ENCODE data around the gene SEPTIN8. TPM values are rescaled to one million over a fixed set of nuclear protein-coding genes. Genes with fewer than 3 reads are reported as not detected.

The SEPTIN8 gene
- polyA plus RNA-seq, 1 donor (not counting 4 experiments of a cell fraction or from before 2014, with no cell fraction given), result 46.4 TPM

GRCh38 chr5:132781029-132781428 is 4.0 kb upstream of the SEPTIN8 start:
- H3K36me3 ChIP-seq (ENCODE audit: control insufficient read depth in 2 of 2, extremely low read depth in 1 of 2, insufficient read depth in 2 of 2, low read length in 2 of 2), result no peaks in the 10 kb centered on the region
- no peak overlapping the region for H2AFZ ChIP-seq (ENCODE audit: control insufficient read depth, low read length)
- H4K20me1 ChIP-seq (ENCODE audit: control insufficient read depth, extremely low read depth, insufficient read depth, low read length), result no peaks in the 10 kb centered on the region
- H3K4me2 ChIP-seq (ENCODE audit: control insufficient read depth, extremely low read depth, insufficient read depth, low read depth, low read length), result no peak overlapping the region
- TF ChIP-seq EZH2 (IDR thresholded peaks at IDR 0.05; ENCODE audit: low read length) (no peak), CTCF (optimal IDR thresholded peaks at IDR 0.05 in 1 of 3, IDR thresholded peaks at IDR 0.05 in 1 of 3, conservative IDR thresholded peaks at IDR 0.05 in 1 of 3; ENCODE audit: extremely low read depth in 1 of 3, insufficient read depth in 2 of 3, low read length in 3 of 3) (no peak)
- no peak overlapping the region for H3K27ac ChIP-seq (ENCODE audit: control insufficient read depth, insufficient read depth, low read length)
- no peaks in the 10 kb centered on the region for H3K9me3 ChIP-seq (ENCODE audit: control insufficient read depth, low read depth, low read length)
- dilution Hi-C loops (cut with MboI; ENCODE audit: extremely low pct_ligation_motif_present, low sequenced_read_pairs), result no loop called here
- peaks cover 22% of the 10 kb centered on the region for H3K4me1 ChIP-seq (ENCODE audit: control insufficient read depth, extremely low read depth, insufficient read depth, low read length)
- DNase-seq (ENCODE audit: low read depth, low spot score) (no peak), FAIRE-seq (no peak)
- H3K9me1 ChIP-seq (ENCODE audit: control insufficient read depth, extremely low read depth, insufficient read depth, low read length), result no peaks in the 10 kb centered on the region
- H3K27me3 ChIP-seq (ENCODE audit: control insufficient read depth, extremely low read depth, insufficient read depth, low read length), result no peaks in the 10 kb centered on the region
- no peak overlapping the region for H3K9ac ChIP-seq (ENCODE audit: control insufficient read depth, extremely low read depth, insufficient read depth, low read length)
- H3K79me2 ChIP-seq (ENCODE audit: control insufficient read depth, insufficient read depth, low read length), result peaks cover 4% of the 10 kb centered on the region
- no peak overlapping the region for H3K4me3 ChIP-seq (ENCODE audit: control insufficient read depth in 2 of 3, extremely low read depth in 1 of 3, insufficient read depth in 2 of 3, low read depth in 1 of 3, low read length in 3 of 3)

GRCh38 chr5:132780577-132780976 is 3.5 kb upstream of the SEPTIN8 start:
- TF ChIP-seq CTCF (optimal IDR thresholded peaks at IDR 0.05 in 1 of 3, IDR thresholded peaks at IDR 0.05 in 1 of 3, conservative IDR thresholded peaks at IDR 0.05 in 1 of 3; ENCODE audit: extremely low read depth in 1 of 3, insufficient read depth in 2 of 3, low read length in 3 of 3) (no peak), EZH2 (IDR thresholded peaks at IDR 0.05; ENCODE audit: low read length) (no peak)
- Histone ChIP-seq H3K4me2 (ENCODE audit: control insufficient read depth, extremely low read depth, insufficient read depth, low read depth, low read length) (no peak overlapping the region), H2AFZ (ENCODE audit: control insufficient read depth, low read length) (no peak overlapping the region), H3K9me3 (ENCODE audit: control insufficient read depth, low read depth, low read length) (no peaks in the 10 kb centered on the region), H4K20me1 (ENCODE audit: control insufficient read depth, extremely low read depth, insufficient read depth, low read length) (no peaks in the 10 kb centered on the region), H3K4me1 (ENCODE audit: control insufficient read depth, extremely low read depth, insufficient read depth, low read length) (peaks cover 24% of the 10 kb centered on the region), H3K4me3 (ENCODE audit: control insufficient read depth in 2 of 3, extremely low read depth in 1 of 3, insufficient read depth in 2 of 3, low read depth in 1 of 3, low read length in 3 of 3) (no peak overlapping the region), H3K79me2 (ENCODE audit: control insufficient read depth, insufficient read depth, low read length) (peaks cover 6% of the 10 kb centered on the region), H3K9ac (ENCODE audit: control insufficient read depth, extremely low read depth, insufficient read depth, low read length) (no peak overlapping the region), H3K36me3 (ENCODE audit: control insufficient read depth in 2 of 2, extremely low read depth in 1 of 2, insufficient read depth in 2 of 2, low read length in 2 of 2) (no peaks in the 10 kb centered on the region), H3K27me3 (ENCODE audit: control insufficient read depth, extremely low read depth, insufficient read depth, low read length) (no peaks in the 10 kb centered on the region), H3K9me1 (ENCODE audit: control insufficient read depth, extremely low read depth, insufficient read depth, low read length) (no peaks in the 10 kb centered on the region), H3K27ac (ENCODE audit: control insufficient read depth, insufficient read depth, low read length) (no peak overlapping the region)
- dilution Hi-C loops (cut with MboI; ENCODE audit: extremely low pct_ligation_motif_present, low sequenced_read_pairs), result no loop called here
- DNase-seq (ENCODE audit: low read depth, low spot score) (no peak), FAIRE-seq (no peak)
